Inflammatory macrophage treated with lipopolysaccharide for 1 hour (primary cell): ENCODE measurements around the gene RNF17.

Experiments used
- DNase-seq, 2 donors: peaks; one replicate each; pipeline ENCODE4 v3.0.0-alpha.2; 2020 to 2022

The RNF17 gene

DNA sequence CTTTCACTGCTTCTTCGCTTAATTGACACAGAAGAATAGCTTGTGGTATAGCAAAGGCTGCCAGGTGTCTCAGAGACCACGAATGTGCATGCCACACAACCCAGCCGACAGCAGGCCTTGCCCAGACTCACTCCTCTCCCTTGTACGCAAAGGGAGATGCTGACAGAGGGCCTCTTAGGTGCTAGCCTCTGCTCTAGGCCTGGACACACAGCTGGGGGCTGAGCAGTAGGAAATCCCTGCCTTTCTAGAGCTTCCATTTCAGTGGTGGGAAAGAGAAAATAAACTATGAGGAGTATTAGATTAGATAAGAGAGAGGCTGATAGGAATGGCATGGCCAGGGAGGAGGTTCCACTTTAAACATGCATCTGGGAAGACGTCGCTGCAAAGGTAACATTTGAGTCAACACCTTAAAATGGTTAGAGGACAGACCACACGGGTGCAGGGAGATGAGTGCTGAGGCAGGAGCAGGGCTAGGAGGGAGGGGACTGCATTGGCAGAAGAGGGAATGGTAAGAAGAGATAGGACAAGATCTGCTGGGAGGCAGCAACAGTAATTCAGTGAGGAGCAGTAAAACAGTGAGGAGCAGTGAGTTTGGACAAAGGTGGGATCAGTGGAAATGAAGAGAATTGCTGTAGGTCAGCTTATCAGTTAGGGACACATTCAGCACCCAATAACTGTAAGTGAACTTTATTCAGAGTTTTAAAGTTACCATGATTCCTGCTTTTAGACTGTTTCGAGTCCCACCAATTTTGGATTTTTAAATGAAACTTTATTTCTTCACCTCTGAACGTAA, 100.0 kb downstream of the RNF17 start:
- no peak for DNase-seq

- no peak for DNase-seq
Observed at GRCh38 chr13:24864579-24864978, 100.6 kb downstream of the RNF17 start.

- DNase-seq: peak; percentile 5 to 9
Observed at GRCh38 chr13:24865163-24865953, 101.4 kb downstream of the RNF17 start.

- no peak for DNase-seq
Observed at GRCh38 chr13:24866488-24866887, 102.5 kb downstream of the RNF17 start.

DNA sequence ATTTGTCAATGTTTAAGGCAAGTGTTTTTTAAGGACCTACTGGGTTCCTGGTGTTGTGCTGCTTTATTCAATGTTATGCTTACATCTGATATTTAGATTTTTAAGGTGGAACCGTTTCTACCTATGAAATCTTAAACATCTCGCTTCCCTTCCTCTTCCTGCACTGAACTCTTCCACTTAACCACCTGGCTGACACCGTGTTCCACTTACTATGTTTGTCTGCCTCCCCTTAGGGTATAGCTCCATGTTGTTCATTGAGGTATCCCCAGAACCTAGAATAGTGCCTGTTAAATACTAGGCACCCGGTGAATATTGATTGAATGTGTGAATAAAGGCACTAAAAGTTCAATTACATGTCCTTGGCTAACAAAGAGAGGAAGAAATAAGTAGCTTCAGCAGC, 104.9 kb downstream of the RNF17 start:
- no peak for DNase-seq

GRCh38 chr13:24870380-24870760, 106.4 kb downstream of the RNF17 start:
- DNase-seq: no peak

DNA sequence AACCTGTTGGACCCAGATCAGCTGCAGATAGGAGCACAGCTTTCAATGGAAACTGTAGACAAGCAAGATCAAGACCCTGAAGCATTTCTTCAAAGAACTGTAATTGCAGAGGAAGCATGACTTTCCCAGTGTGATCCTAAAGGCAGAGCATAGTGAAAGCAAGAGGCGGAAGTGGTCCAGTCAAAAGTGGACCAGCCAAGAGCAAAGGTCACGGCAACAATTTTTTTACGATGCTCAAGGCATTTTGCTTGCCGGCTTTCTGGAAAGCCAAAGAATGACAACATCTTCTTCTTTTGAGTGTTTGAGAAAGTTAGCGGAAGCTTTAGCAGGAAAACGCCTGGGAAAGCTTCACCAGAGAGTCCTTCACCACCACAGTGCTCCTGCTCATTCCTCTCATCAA, 111.6 kb downstream of the RNF17 start:
- no peak for DNase-seq

- DNase-seq: no peak
Observed at GRCh38 chr13:24877531-24877930, 113.6 kb downstream of the RNF17 start.

DNA sequence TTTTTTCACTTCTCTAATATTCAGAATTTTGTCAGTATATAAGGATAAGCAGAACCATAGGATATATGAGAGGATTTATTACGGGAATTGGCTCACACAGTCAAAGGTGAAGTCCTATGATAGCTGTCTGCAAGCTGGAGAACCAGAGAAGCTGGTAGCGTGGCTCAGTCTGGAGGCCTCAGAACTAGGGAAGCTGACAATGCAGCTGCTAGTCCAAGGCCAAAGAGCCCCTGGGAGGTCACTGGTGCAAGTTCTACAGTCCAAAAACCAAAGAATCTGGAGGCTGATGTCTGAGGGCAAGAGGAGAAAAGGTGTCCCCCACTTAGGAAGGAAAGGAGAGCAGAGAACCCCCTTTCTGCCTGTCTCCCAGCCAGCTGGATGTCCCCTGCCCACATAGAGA, 114.4 kb downstream of the RNF17 start:
- DNase-seq: no peak

- DNase-seq: no peak
Observed at GRCh38 chr13:24882665-24883064, 118.7 kb downstream of the RNF17 start.

DNA sequence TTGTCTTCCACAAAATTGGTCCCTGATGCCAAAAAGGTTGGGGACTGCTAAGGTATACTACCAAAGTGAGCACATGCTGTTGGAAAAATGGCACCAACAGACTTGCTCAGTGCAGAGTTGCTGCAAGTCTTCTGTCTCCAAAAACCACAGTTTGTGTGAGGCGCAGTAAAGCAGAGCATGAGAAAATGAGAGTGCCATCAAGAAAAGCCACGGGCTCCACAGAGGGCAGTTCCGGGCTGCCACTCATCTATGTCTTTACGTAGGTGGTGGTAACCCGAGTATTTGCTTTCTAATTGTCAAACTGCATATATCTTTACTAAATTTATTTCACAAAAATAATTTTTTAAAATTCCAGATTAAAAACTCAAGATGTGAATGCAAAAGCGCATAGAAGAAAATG, 123.8 kb downstream of the RNF17 start:
- DNase-seq: no peak

DNA sequence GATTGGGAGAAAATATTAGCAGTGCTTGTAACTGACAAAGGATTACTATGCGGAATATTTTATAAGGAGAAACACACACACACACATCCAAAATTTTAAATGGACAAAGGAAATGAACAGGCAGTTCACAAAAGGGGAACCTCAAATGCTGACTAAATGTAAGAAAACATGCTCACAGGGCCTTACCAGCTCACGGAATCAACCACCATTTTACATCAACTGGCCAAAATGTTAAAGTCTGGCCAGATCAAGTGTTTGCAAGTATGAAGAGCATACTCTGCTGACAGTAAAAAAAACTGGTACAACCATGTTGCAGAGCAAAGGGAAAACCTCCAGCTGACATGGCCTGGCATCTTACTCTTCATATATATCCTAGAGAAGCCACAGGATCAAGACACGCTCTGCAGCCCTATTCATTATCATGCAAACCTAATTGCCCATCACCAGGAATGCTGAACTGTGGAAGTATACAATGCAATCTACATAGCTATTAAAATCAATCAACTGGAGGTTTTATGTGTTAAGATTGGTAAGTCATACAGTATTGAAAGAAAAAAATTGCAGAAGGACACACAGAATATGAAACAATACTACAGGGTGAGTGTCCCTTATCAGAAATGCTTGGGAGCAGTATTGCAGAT, 124.4 kb downstream of the RNF17 start:
- peak in 1 of 2 donors; percentile 3 for DNase-seq

- no peak for DNase-seq
Observed at GRCh38 chr13:24890256-24890655, 126.3 kb downstream of the RNF17 start.

DNA sequence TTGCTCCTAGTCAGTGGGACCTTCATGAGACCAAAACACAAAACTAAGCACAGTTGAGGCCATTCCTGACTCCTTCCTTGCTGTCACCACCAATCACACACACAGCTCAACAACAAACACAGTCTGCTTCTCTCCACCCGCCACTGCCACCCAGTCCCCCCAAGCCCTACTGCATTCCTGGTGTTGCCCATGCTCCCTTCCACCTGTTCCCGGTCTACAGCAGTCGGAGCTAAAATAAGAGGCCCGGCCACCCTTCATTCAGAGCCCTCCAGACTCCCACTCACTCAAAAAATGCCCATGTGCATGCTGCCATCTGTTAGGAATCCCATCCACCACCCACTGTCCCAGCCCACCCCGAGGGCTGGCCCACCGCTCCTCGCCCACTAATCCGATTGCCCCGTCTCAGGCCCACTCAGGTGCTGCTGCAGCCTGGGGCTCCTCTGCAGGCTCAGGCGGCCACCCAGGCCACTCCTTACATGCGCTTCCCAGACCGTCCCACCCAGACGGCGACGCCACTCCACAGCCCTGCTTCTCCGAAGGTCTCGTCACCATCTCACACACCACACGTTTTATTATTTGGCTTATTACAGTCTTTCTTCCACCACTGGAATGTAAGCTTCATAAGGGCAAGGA, 127.6 kb downstream of the RNF17 start:
- DNase-seq: no peak

GRCh38 chr13:24892829-24893228, 128.9 kb downstream of the RNF17 start:
- DNase-seq: no peak

DNA sequence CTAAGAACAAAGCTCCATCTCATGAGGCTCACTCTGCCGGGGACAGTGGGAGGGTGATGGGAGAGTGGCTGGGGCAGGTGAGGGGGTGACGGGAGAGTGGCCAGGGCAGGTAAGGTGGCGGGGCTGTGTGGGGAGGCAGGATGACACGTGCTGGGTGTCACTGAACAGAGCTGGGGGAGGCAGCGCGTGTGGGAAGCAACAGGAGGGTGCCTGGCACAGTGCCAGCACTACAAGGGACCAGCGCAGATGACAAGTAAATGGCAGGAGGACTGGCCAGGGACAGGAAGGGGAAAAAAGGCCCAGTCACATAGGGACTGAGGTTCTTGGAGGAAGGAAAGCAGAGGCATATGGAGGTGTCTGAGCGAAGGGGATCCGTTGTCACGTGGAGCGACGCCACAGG, 129.9 kb downstream of the RNF17 start:
- no peak for DNase-seq

DNA sequence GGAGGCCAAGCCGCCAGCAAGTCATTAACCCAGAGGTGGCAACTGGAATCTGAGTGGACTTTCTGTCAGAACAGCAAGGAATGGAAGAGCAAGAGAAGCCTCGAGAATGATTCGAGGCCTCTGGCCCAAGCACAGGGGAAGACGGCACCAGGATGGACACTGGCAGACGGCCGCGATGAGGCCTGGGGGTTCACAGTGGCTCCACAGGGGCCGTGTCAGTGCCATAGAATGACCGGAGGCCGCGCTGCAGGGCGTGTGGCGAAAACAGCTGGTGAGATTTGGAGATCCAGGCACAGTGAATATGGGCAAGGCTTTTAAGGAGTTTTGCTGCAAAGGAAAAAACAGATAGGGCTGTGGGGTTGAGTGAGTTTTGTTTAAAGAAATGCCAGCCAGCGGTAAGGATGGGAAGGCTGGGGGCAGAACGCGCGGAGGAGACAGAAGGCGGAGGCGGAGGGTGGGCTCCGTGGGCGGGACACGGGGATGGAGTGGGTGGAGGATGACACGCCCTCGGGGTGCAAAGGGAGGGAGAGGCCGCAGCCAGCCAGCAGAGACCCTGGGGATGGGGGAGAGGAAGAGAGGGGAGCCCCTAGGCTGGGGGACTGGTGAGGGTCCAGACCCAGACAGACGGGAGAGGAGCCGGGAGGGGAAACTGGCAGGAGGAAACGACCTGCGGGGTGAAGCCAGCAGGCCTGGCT, 130.5 kb downstream of the RNF17 start:
- DNase-seq: no peak

DNA sequence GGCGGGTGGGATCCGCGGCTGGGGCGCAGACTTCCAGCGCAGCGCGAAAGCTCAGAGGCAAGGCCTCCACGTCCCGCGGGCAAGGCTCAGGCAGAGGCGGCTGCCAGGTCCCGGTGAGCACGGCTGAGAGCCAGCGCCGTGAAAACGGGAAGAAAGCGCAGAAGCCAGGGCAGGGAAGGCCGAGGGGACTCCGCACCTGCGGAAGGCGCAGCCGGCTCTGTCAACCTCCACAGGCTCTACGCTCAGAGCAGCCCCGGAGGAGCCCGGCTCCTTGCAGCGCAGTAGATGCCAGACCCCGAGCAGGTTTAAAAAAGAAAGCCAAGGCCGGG, 131.0 kb downstream of the RNF17 start:
- no peak for DNase-seq

DNA sequence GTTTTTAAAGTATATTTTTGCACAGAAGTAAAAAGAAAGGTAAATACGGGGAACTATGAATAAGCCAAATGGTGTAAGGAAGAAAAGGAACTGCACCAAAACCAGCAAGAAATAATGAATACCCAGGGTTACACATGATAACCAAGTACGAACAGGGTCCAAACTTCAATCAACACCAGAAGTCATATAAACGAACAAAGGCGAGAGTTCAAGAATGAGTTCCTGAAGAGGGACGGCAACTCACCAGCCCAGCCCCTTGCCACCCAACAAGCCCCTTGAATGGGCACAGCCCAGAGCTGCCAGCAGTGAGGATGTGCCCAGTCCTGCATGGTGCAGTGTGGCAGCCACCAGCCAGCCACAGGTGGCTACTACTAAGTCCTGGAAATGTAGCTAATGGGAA, 132.1 kb downstream of the RNF17 start:
- DNase-seq: no peak

- DNase-seq: no peak
Observed at GRCh38 chr13:24897293-24897692, 133.3 kb downstream of the RNF17 start.

- DNase-seq: no peak
Observed at GRCh38 chr13:24899601-24900000, 135.6 kb downstream of the RNF17 start.

DNA sequence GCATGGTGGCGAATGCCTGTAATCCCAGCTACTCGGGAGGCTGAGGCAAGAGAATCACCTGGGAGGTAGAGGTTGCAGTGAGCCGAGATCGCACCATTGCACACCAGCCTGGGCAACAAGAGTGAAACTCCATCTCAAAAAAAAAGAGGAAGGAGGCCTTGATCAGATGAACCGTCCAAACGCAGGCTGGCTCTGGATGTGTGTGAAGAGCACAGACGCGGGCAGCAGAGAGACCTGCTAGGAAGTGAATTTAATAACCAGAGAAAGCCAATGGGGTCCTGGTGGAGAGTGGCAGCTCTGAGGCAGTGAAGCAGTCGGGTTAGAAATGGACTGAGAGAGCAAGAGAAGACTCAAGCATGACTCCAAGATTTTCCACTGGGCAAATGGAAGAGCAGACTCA, 136.5 kb downstream of the RNF17 start:
- DNase-seq: no peak

GRCh38 chr13:24905242-24905641, 141.3 kb downstream of the RNF17 start:
- DNase-seq: peak; percentile 69 to 84
